GM21529 (cell line): Measurements from ENCODE around the gene TWIST1.

Experiments
- ATAC-seq: cut with Tn5 transposase; IDR thresholded peaks from one replicate; pipeline ENCODE4 v1.9.1; 2021; ENCODE audit not compliant: unreplicated experiment

Gene TWIST1

GRCh38 chr7:19117091-19117869 is at the start of gene TWIST1:
TSS of gene TWIST1 (minus strand) at chr7:19117636. CDS start at chr7:19117321, 315 bp downstream.
- ATAC-seq, result no peak

- ATAC-seq, result no peak
Observed at GRCh38 chr7:19161671-19162070, 44.2 kb upstream of the TWIST1 start.

DNA sequence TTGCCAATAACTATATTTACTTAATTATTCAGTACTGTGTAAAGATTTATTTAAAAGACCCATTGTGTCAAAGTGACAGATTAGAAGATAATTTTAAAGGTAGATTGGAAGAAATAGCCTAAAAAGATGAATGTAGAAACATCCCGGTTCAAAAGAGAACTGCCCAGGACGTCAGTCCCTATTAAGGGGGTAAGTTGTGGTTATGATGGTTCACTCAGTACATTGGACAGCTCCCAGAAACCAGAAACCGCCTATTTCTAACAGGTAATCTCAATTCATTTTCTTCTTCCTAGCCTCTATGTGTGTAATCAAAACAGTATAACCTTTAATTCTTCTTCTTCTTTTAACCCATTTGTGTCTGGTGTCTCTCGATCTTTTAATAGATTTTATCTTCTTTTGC is 29.3 kb upstream of the TWIST1 start:
- ATAC-seq, result no peak

- no peak for ATAC-seq
Observed at GRCh38 chr7:19145434-19146115, 28.1 kb upstream of the TWIST1 start.

- no peak for ATAC-seq
Observed at GRCh38 chr7:19144661-19145433, 27.4 kb upstream of the TWIST1 start, which contains the start of gene FERD3L. TSS of gene FERD3L (minus strand) at chr7:19145421. CDS start at chr7:19145362, 59 bp downstream.

DNA sequence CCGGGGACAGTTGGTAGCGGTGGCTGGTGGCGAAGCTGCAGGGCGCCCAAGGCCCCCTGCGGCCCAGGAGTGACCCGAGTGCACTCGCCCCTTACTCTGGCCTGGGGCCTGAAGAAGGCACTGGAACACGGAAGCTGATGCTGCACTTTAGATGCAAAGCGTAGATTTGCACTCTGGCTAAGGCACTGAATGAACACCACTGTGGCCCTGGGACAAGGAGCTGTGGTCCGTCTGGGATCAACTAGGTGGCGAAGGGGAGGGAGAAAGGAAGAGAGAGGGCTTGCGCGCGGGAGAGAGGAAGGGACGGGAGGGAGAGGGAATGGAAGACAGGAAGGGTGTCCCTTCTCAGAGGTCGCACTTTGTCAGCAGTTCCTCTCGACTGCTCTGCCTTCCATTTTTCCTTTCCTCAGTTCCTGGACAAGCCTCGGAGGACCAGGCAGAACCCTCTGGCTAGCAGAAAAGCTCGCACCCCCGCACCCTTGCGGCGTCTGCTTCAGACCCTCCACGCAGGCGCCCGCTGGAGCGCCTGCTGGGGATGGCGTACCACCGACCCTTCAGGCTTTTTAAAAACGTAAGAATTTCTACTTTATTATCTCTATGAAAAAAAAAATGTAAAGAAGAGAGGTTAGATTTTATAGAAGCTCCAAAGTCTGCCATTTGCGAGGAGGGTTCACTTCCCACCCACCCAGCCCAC is 26.6 kb upstream of the TWIST1 start:
- ATAC-seq, result no peak

- ATAC-seq, result no peak
Observed at GRCh38 chr7:19139706-19140327, 22.4 kb upstream of the TWIST1 start.

DNA sequence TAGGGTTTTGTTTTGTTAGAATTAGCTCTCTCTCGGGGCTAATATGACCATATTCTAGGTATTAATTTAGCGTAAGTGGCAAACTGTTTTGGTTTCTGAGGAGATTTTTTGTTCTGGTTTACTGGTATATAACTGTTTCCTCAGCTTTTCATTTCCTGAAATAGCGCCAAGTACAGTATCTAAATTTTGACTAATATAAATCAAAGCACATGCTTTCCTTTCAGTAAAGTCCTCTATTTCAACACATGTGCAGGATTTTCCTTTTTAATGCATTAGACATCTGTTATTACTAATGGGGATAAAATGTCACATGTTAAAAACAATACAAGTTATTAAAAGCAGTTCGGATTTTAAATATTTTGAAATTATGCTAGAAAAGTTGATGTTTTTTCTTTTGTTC is 16.4 kb upstream of the TWIST1 start:
- ATAC-seq, result no peak

- ATAC-seq, result no peak
Observed at GRCh38 chr7:19133390-19133789, 16.0 kb upstream of the TWIST1 start.

GRCh38 chr7:19128856-19129255 is 11.4 kb upstream of the TWIST1 start:
- no peak for ATAC-seq

DNA sequence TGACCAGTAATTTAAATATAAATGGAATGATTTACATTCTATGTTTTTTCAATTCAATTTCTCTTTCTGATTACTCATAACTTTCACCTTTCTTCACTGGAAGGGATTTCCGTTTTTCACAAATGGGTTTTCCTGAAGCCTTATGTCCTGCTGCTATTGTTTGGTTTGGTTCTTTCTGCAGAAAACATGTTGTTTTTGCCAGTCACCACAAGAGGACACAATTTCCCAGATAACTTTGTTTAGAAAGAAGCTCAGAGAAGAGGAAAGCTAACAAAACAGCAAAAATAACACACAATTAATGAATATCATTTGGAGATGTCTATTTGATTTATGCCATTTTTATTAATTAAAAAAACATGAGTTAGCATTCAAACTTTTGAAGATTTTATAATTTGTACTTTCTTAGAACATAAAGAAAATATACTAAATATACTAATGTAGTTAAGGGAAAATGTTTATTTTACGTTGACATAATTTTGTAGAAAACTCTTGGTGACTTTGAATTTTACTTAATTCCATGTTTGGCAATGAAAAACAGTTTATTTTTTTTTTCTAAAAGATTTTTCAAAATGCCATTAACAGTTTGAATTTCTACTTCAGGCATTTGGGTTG is 4.6 kb upstream of the TWIST1 start:
- ATAC-seq, result no peak

DNA sequence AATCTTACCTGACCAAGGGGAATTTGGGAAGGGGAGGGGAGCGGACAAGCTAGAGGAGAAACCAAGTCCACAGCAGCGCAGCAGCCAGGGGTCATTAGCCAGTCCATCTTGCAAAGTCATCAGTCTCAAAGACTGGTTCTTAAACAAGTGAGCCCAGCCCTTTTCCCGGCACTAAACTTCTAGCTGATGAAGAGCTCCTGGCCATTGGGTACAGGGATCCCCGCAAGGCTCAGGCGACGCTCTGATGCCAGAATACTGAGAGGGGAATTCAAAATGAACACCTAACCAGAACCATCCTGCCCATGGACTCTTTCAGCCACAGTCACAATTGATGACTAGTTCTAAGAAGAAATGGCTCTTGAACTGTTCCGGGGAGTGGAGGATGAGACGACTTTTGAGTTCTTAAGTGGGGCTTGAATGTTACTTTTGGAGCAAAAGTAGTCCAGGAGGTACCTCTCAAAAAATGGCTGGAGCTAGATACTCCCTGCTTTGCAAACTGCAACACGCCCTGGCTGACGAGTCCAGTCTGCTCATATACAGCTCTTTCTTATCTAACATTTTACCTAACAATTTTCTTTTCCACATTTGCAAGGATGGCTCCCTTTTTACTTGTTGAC is 2.5 kb upstream of the TWIST1 start:
- ATAC-seq, result no peak

- ATAC-seq, result no peak
Observed at GRCh38 chr7:19119372-19119771, 1.9 kb upstream of the TWIST1 start.

- ATAC-seq, result no peak
Observed at GRCh38 chr7:19118636-19119371, 1.4 kb upstream of the TWIST1 start.

DNA sequence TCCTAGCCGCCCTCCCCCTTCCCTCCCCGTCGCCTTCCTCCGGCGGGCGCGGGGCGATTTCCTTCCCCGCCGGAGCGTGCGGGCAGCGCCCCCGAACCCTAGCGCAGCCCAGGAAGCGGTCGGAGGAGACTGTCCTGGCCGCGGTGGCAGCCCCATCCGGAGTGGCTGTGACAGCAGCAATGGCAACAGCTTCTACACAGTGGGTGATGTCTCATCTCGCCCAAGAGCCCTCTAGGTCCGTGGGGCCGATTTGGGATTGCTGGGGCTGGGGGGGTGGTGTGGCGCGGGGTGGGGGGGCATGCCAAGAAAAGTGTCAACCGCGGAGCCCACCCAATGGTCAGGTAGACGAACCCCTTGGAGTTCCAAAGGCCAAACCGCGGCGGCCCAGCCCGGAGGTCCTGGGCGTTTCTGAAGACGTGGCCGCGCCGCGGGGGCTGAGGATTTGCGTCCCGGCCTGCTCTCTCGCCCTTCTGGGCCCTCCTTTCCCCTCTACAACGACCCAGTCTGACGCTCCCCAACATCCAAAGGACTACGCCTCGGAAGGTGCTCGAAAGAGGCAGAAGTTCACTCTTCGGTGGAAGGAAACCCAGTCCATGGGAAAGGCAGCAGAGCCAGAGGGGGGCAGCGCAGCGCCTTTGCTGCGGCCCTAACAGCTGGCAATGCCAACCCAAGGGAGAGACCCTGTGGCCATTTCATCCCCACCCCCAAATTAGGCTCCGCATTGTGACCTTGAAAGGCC is 603 bp upstream of the TWIST1 start:
- ATAC-seq, result no peak

- no peak for ATAC-seq
Observed at GRCh38 chr7:19116121-19117090, 1.0 kb downstream of the TWIST1 start.

DNA sequence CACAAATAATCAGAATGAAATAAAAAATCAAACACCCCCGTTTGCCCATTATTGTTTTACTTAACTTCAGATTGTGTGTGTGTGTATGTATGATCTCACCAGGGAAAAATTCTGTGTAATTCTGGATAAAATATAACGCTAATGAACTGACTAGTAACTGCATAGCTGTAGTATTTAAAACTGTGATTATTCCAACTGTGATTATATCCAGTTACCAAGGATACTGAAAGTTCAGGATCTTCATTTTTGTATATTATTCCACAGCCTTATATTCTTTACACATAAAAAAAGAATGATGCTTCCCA is 2.9 kb downstream of the TWIST1 start:
- ATAC-seq, result no peak
